Measurements from ENCODE around the gene SRGAP2C.
"Not testable (repeated sequence)": the region's sequence is repeated elsewhere in the genome, so short reads cannot be mapped to it uniquely, and the experiment has no call there.

- not testable (repeated sequence) for TF ChIP-seq CTCF (IDR thresholded peaks at IDR 0.05); NFYB (CRISPR knock-in tag; conservative IDR thresholded peaks at IDR 0.05; ENCODE audit: low read depth); ATF3 (CRISPR knock-in tag; conservative IDR thresholded peaks at IDR 0.05); STAT6 (CRISPR knock-in tag; conservative IDR thresholded peaks at IDR 0.05; ENCODE audit: low read depth); TP53 (CRISPR knock-in tag; IDR thresholded peaks at IDR 0.05); ZNF281 (CRISPR knock-in tag; IDR thresholded peaks at IDR 0.05); CBFB (CRISPR knock-in tag; IDR thresholded peaks at IDR 0.05; ENCODE audit: low read depth); MAX (CRISPR knock-in tag; IDR thresholded peaks at IDR 0.05); CREB1 (CRISPR knock-in tag; IDR thresholded peaks at IDR 0.05); KAT7 (CRISPR knock-in tag; IDR thresholded peaks at IDR 0.05; ENCODE audit: borderline replicate concordance); USF1 (CRISPR knock-in tag; IDR thresholded peaks at IDR 0.05)
These were observed 3.1 kb downstream of the SRGAP2C start for GRCh38 chr1:121187914-121188313.

Measured in WTC11 (cell line).